ENCODE data around the gene FGF14. TPM values are rescaled to one million over a fixed set of nuclear protein-coding genes. Genes with fewer than 3 reads are reported as not detected.
A peak's percentile ranks its signal among the peaks of the same experiment; 100 is the strongest.

FGF14 gene
- total and polyA plus RNA-seq, 4 experiments from 2014 or later, result 0.33 to 0.55 (median 0.35) TPM; not detected in 1

DNA sequence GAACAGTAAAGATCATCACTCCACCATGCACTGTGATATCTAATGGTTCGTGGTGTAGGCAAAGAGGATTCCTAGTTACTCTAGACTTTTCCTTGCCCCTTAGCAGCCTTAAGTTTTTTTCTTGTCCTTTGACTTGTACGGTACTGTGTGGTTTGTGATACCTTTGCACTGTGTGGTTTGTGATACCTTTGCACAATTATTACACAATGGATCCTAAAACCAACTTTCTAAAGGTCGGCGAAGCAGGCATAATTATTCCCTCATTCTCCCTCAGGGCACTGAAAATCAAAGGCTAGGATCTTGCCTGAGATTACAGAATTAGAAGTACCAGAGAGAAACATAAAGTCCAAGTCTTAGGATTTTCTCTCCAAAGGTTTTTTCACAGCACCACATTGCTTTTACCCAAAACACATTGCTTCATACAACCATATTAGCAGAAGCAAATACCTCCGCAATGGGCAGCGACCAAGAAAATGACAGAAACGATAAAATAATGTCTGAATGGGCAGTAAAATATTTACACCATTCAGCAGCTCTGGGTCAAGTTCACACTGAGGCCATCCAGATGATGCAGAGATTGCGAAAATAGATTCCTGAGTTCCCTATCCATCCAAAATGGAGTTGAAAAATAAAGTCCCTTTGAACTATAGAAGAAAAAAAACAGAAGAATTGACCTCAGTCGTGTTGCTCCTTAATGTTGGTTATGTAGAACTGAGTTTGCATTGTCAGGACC, 106.4 kb downstream of the FGF14 start:
- no peaks in the 10 kb centered on the region for H3K4me1 Mint-ChIP-seq
- ChIA-PET POLR2A (ENCODE audit: partially characterized antibody) (no interaction called here), CTCF (ENCODE audit: partially characterized antibody) (no interaction called here)
- H3K9me3 Mint-ChIP-seq, result no peaks in the 10 kb centered on the region
- H3K36me3 ChIP-seq (ENCODE audit: insufficient read depth, low read length), result no peaks in the 10 kb centered on the region
- no peak overlapping the region for H3K4me3 Mint-ChIP-seq
- no peak overlapping the region for H3K4me3 ChIP-seq (ENCODE audit: low read length in 2 of 2)
- no peaks in the 10 kb centered on the region for H3K27me3 ChIP-seq (ENCODE audit: insufficient read depth, low read length)
- no peaks in the 10 kb centered on the region for H3K36me3 Mint-ChIP-seq
- peaks cover 3% of the 10 kb centered on the region in 2 donors for H3K27me3 Mint-ChIP-seq
- no peak for DNase-seq
- intact Hi-C loops (cut with micrococcal nuclease), result no loop called here
- H3K4me1 ChIP-seq (ENCODE audit: insufficient read depth, low read length), result no peaks in the 10 kb centered on the region
- H3K27ac ChIP-seq (ENCODE audit: low read depth, low read length), result no peak overlapping the region
- no peak overlapping the region for H3K27ac Mint-ChIP-seq
- H3K9me3 ChIP-seq (ENCODE audit: control insufficient read depth in 1 of 2, low read length in 2 of 2), result no peaks in the 10 kb centered on the region

DNA sequence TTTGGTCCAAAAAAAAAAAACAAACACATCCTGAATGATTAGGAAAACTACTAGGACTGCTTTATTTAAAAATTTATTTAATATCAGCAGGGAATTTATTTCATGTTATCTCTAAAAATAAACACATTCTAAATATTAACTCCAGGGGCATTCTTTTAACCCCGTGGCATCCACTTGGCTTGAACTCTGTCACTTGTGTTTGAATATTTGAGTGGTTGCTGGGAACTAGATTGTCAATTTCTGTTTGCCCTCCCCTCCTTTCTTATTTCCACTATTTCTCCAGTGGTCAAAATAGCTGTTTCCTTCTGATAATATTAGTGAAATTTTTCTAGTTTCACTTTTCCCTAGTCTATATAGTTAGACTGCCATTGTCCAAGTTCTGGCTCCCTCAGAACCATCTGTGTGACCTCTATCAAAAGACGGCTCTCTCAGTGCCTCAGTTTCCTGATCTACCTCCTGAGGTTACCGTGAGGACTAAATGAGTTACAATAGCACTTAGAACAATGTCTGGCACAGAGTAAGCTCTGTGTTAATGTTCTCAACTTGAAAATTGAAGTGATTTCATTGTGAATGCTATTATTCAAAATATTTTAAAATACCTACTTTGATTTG, 107.3 kb downstream of the FGF14 start:
- Mint-ChIP-seq H3K36me3 (no peaks in the 10 kb centered on the region), H3K4me1 (no peaks in the 10 kb centered on the region)
- POLR2A ChIA-PET (ENCODE audit: partially characterized antibody), result no interaction called here

DNA sequence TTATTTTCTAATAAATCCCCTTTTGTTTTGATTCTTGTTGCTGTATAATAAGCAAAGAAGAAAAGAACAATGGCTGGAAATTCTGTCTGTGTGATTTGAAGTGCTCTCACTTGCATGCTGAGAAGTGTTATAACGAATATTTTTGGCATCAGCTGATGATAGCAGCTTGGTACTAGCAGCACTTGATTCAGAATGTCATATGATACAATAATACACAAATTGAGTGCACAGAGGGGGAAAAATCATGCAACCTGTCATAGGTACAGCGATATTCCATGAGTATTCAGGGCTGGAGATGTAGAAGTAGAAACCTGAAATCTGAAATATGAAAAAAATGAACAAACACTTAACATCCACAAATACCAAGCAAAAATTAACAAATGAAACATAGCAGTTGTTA, 108.1 kb downstream of the FGF14 start:
- CTCF ChIA-PET (ENCODE audit: partially characterized antibody), result no interaction called here
- Histone ChIP-seq H3K9me3 (ENCODE audit: control insufficient read depth in 1 of 2, low read length in 2 of 2) (no peaks in the 10 kb centered on the region), H3K4me1 (ENCODE audit: insufficient read depth, low read length) (no peaks in the 10 kb centered on the region), H3K36me3 (ENCODE audit: insufficient read depth, low read length) (no peaks in the 10 kb centered on the region), H3K27ac (ENCODE audit: low read depth, low read length) (no peak overlapping the region), H3K4me3 (ENCODE audit: low read length in 2 of 2) (no peak overlapping the region), H3K27me3 (ENCODE audit: insufficient read depth, low read length) (no peaks in the 10 kb centered on the region)
- no peaks in the 10 kb centered on the region for H3K36me3 Mint-ChIP-seq
- H3K9me3 Mint-ChIP-seq, result no peaks in the 10 kb centered on the region
- POLR2A ChIA-PET (ENCODE audit: partially characterized antibody), result no interaction called here
- no peaks in the 10 kb centered on the region for H3K4me1 Mint-ChIP-seq
- H3K27me3 Mint-ChIP-seq, result peaks cover 2 to 3% of the 10 kb centered on the region in 2 donors
- H3K4me3 Mint-ChIP-seq, result no peak overlapping the region
- H3K27ac Mint-ChIP-seq, result no peak overlapping the region
- no peak for DNase-seq
- intact Hi-C loops (cut with micrococcal nuclease), result no loop called here

More for the DNA sequence above, 107.3 kb downstream of the FGF14 start:
- no peak for DNase-seq
- H3K4me1 ChIP-seq (ENCODE audit: insufficient read depth, low read length), result no peaks in the 10 kb centered on the region
- H3K27ac Mint-ChIP-seq, result no peak overlapping the region
- H3K27me3 Mint-ChIP-seq, result peaks cover 2 to 3% of the 10 kb centered on the region in 2 donors
- H3K9me3 Mint-ChIP-seq, result no peaks in the 10 kb centered on the region
- intact Hi-C loops (cut with micrococcal nuclease), result no loop called here
- no peaks in the 10 kb centered on the region for H3K9me3 ChIP-seq (ENCODE audit: control insufficient read depth in 1 of 2, low read length in 2 of 2)
- H3K4me3 Mint-ChIP-seq, result no peak overlapping the region
- CTCF ChIA-PET (ENCODE audit: partially characterized antibody), result no interaction called here
- no peak overlapping the region for H3K27ac ChIP-seq (ENCODE audit: low read depth, low read length)
- no peaks in the 10 kb centered on the region for H3K27me3 ChIP-seq (ENCODE audit: insufficient read depth, low read length)
- no peaks in the 10 kb centered on the region for H3K36me3 ChIP-seq (ENCODE audit: insufficient read depth, low read length)
- H3K4me3 ChIP-seq (ENCODE audit: low read length in 2 of 2), result no peak overlapping the region

DNA sequence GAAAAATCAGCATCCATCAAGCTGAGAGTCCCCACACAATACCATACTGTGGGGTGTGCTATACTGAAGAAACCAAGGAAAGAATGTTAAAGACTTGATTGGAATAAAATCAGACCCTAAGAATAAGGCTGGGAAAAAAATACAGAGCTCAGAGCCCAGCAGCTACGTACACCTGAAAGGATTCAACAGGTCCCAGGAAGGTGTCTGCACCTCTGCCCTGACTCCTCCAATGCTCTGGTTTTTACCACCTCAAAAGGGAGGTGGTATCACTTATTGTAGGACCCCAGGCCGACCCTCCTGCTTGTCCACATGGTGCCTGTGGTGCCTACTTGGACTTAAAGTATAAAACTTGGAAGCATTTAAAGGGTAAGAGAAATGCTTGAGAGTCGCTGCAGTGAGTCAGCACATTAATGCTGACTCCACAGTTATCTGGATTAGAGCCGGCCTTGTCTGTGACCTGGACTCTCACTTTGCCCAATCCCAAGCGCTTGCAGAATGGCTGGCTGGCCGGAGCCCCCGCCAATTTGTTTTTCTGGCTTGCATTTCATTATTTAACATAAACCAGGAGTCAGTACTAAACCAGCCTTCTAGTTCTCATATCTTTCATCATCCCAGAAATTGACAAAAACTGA, 110.1 kb downstream of the FGF14 start:
- DNase-seq, result no peak
- ChIA-PET POLR2A (ENCODE audit: partially characterized antibody) (no interaction called here), CTCF (ENCODE audit: partially characterized antibody) (no interaction called here)
- Mint-ChIP-seq H3K4me3 (no peak overlapping the region), H3K9me3 (no peaks in the 10 kb centered on the region), H3K4me1 (no peaks in the 10 kb centered on the region), H3K27me3 (peaks cover 0 to 2% of the 10 kb centered on the region in 2 donors), H3K36me3 (no peaks in the 10 kb centered on the region), H3K27ac (no peak overlapping the region)
- H3K4me3 ChIP-seq (ENCODE audit: low read length in 2 of 2), result no peak overlapping the region
- intact Hi-C loops (cut with micrococcal nuclease), result no loop called here
- H3K9me3 ChIP-seq (ENCODE audit: control insufficient read depth in 1 of 2, low read length in 2 of 2), result no peaks in the 10 kb centered on the region
- H3K27ac ChIP-seq (ENCODE audit: low read depth, low read length), result no peak overlapping the region
- no peaks in the 10 kb centered on the region for H3K36me3 ChIP-seq (ENCODE audit: insufficient read depth, low read length)
- H3K27me3 ChIP-seq (ENCODE audit: insufficient read depth, low read length), result no peaks in the 10 kb centered on the region
- H3K4me1 ChIP-seq (ENCODE audit: insufficient read depth, low read length), result no peaks in the 10 kb centered on the region

DNA sequence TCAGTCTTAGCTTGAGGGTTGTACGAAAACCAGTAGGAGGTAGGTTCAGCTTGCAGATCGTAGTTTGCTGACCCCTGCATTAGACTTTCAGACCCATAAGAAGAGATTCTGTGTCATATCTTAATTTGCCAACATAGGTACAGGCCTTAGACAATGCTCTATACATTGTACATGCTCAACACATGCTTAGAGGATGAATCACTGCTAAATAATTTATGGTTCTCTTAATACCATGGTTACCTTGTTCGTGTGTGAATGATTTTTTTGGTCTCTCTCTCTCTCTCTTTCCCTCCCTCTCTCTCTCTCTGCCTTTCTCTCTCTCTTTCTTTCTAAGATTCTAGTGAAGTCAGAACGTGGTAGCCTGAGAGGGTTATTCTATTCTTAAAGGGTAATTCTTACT, 112.2 kb downstream of the FGF14 start:
- H3K9me3 Mint-ChIP-seq, result no peaks in the 10 kb centered on the region
- H3K4me3 ChIP-seq (ENCODE audit: low read length in 2 of 2), result no peak overlapping the region
- DNase-seq, result no peak
- intact Hi-C loops (cut with micrococcal nuclease), result no loop called here
- no peaks in the 10 kb centered on the region for H3K36me3 Mint-ChIP-seq
- peaks cover 2% of the 10 kb centered on the region in 2 donors for H3K27me3 Mint-ChIP-seq
- H3K4me1 Mint-ChIP-seq, result no peaks in the 10 kb centered on the region
- H3K27ac Mint-ChIP-seq, result peak overlapping the region in 1 of 7 donors; percentile 2
- H3K36me3 ChIP-seq (ENCODE audit: insufficient read depth, low read length), result no peaks in the 10 kb centered on the region
- no peaks in the 10 kb centered on the region for H3K4me1 ChIP-seq (ENCODE audit: insufficient read depth, low read length)
- H3K27ac ChIP-seq (ENCODE audit: low read depth, low read length), result no peak overlapping the region
- no peak overlapping the region for H3K4me3 Mint-ChIP-seq
- ChIA-PET POLR2A (ENCODE audit: partially characterized antibody) (no interaction called here), CTCF (ENCODE audit: partially characterized antibody) (no interaction called here)
- no peaks in the 10 kb centered on the region for H3K9me3 ChIP-seq (ENCODE audit: control insufficient read depth in 1 of 2, low read length in 2 of 2)
- no peaks in the 10 kb centered on the region for H3K27me3 ChIP-seq (ENCODE audit: insufficient read depth, low read length)

DNA sequence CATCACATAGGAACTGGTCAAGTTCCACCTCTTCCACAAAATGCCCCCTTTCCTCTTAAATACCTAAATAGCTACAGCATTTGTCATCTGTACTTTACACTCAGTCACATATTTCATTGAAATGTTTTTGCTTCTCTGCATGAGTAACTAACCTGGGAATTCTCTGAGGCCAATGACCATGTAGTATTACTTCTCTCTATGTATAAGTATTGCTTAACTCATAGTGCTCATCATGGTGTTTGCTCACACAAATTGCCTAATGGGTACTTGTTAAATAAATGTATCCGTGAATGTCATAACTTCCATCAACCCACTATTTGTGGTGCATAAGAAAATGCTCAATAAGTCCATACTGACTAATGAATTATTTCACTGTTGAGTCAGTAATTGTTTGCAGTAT, 115.5 kb downstream of the FGF14 start:
- no peak overlapping the region for H3K4me3 ChIP-seq (ENCODE audit: low read length in 2 of 2)
- intact Hi-C loops (cut with micrococcal nuclease), result no loop called here
- no peak overlapping the region for H3K27ac Mint-ChIP-seq
- no peaks in the 10 kb centered on the region for H3K9me3 Mint-ChIP-seq
- no peak overlapping the region for H3K27ac ChIP-seq (ENCODE audit: low read depth, low read length)
- H3K4me3 Mint-ChIP-seq, result no peak overlapping the region
- H3K4me1 ChIP-seq (ENCODE audit: insufficient read depth, low read length), result no peaks in the 10 kb centered on the region
- H3K36me3 Mint-ChIP-seq, result no peaks in the 10 kb centered on the region
- no peaks in the 10 kb centered on the region for H3K36me3 ChIP-seq (ENCODE audit: insufficient read depth, low read length)
- POLR2A ChIA-PET (ENCODE audit: partially characterized antibody), result no interaction called here
- H3K27me3 Mint-ChIP-seq, result peaks cover 1 to 6% of the 10 kb centered on the region in 2 donors
- CTCF ChIA-PET (ENCODE audit: partially characterized antibody), result no interaction called here
- DNase-seq, result no peak
- H3K4me1 Mint-ChIP-seq, result no peaks in the 10 kb centered on the region
- no peaks in the 10 kb centered on the region for H3K27me3 ChIP-seq (ENCODE audit: insufficient read depth, low read length)
- H3K9me3 ChIP-seq (ENCODE audit: control insufficient read depth in 1 of 2, low read length in 2 of 2), result no peaks in the 10 kb centered on the region

DNA sequence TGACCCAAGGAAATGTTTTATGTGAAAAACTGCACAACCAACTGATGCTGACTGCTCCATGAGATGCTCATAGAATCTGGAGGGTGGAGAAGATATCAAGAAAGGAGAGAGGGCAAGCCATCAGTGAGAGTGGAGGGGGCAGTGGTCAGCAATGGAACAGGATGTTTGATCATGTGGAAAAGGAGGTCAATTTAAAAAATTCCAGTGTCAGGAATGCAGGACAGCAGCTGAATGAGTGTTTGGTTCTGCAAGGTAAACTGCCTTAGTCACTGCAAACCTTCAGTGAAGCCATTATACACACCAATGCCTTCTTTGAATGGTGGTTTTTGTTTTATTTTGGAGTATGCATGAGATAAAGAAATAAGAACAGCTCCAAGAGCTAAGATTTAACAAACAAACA, 121.5 kb downstream of the FGF14 start:
- ChIA-PET CTCF (ENCODE audit: partially characterized antibody) (no interaction called here), POLR2A (ENCODE audit: partially characterized antibody) (no interaction called here)
- H3K9me3 Mint-ChIP-seq, result no peaks in the 10 kb centered on the region
- Histone ChIP-seq H3K4me1 (ENCODE audit: insufficient read depth, low read length) (no peaks in the 10 kb centered on the region), H3K27me3 (ENCODE audit: insufficient read depth, low read length) (no peaks in the 10 kb centered on the region), H3K36me3 (ENCODE audit: insufficient read depth, low read length) (no peaks in the 10 kb centered on the region), H3K27ac (ENCODE audit: low read depth, low read length) (no peak overlapping the region), H3K4me3 (ENCODE audit: low read length in 2 of 2) (no peak overlapping the region), H3K9me3 (ENCODE audit: control insufficient read depth in 1 of 2, low read length in 2 of 2) (no peaks in the 10 kb centered on the region)
- DNase-seq, result no peak
- H3K4me1 Mint-ChIP-seq, result no peaks in the 10 kb centered on the region
- no peaks in the 10 kb centered on the region for H3K36me3 Mint-ChIP-seq
- intact Hi-C loops (cut with micrococcal nuclease), result no loop called here
- H3K4me3 Mint-ChIP-seq, result no peak overlapping the region
- H3K27ac Mint-ChIP-seq, result no peak overlapping the region
- peaks cover 1 to 6% of the 10 kb centered on the region in 2 donors for H3K27me3 Mint-ChIP-seq

All from CD4-positive, alpha-beta memory T cell (primary cell).